Cardiac fibroblast (primary cell): ENCODE data around the gene RASA3.

Source experiments
- DNase-seq, 2 donors: peaks; one replicate each; pipeline versions ENCODE4 v3.0.0 to v3.0.0-alpha.2; 2010; ENCODE audit warnings: low read depth in 2 of 2
- H3K4me3 ChIP-seq, 2 donors: replicated peaks in 1 of 2; 1 replicate in 1 of 2; 2 replicates in 1 of 2; pipeline ENCODE4 v1.5.1; 2011; ENCODE audit warnings: low read depth in 2 of 2, low read length in 2 of 2, mild to moderate bottlenecking in 2 of 2, moderate library complexity in 1 of 2
- CTCF ChIP-seq: IDR thresholded peaks from one replicate; pipeline ENCODE4 v1.5.1; 2011; ENCODE audit warnings: low read depth, mild to moderate bottlenecking, low read length, inconsistent platforms

RASA3 gene

GRCh38 chr13:113981194-113981605 is 151.2 kb downstream of the RASA3 start:
- no peak overlapping the region for H3K4me3 ChIP-seq
- TF ChIP-seq CTCF, result no peak
- DNase-seq, result no peak

DNA sequence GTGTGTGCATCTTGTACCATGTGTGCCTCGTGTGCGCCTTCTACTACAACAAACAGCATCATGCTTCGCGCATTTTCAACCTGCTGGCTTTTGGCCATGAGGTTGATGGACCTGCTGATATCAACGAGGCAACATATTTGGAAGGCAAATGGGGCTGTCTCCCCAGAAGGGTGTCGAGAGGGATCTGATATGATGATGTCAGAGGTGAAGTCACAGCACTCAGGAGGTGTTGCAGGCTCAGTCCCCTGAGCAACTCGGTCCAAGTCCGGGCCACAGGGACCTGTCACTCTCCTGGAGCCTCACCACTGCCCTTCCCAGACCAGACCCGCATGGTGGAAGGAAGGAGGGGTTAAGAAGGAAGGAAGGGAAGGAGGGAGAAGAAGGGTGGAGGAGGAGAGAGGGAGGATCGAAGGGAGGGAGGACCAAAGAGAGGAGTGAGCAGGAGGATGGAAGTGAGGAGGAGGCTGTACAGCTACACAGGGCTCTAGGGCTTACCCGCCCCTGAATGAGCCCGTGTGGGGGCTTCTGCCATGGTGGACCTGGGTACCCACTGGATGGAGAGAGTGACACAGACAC is 151.8 kb downstream of the RASA3 start:
- TF ChIP-seq CTCF, result no peak
- DNase-seq, result no peak
- H3K4me3 ChIP-seq, result no peak overlapping the region

- no peak overlapping the region for H3K4me3 ChIP-seq
- no peak for DNase-seq
- TF ChIP-seq CTCF, result no peak
Observed at GRCh38 chr13:113979791-113980471, 152.5 kb downstream of the RASA3 start.

GRCh38 chr13:113978741-113979481 is 153.5 kb downstream of the RASA3 start:
- no peak for DNase-seq
- H3K4me3 ChIP-seq, result no peak overlapping the region
- TF ChIP-seq CTCF, result no peak

DNA sequence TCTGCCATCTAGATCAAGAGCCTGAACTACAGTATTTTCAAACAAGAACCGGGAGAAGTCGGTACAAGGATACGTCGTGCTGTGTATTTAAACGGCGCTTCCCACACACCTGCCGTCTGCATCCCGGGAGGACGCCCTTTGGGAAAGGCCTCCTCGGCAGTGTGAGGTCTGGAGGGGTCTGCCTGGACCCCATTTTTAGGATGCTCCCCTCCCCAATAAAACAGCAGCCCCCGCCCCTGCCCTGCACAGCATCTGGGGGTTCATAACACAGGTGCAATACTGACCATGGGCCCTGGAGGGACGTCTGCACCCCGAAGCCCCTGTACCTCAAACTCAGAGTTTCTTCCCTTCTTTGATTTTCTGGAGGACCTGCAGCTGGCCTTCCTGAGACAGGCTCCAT is 154.4 kb downstream of the RASA3 start:
- no peak for TF ChIP-seq CTCF

GRCh38 chr13:113976711-113977684 is 155.4 kb downstream of the RASA3 start:
- DNase-seq, result peak; percentile 80 to 82
- no peak overlapping the region for H3K4me3 ChIP-seq
- TF ChIP-seq CTCF, result no peak

More for the DNA sequence above, 154.4 kb downstream of the RASA3 start:
- H3K4me3 ChIP-seq, result no peak overlapping the region
- no peak for DNase-seq
